DOHH2 (cell line): ENCODE results near the gene PLEKHB2.

Experiments used
- CTCF ChIP-seq: fragments of 200-600 bp; sonication (generic); IDR thresholded peaks from one replicate; pipeline ENCODE4 v1.5.1; 2014; ENCODE audit warnings: antibody characterized with exemption, mild to moderate bottlenecking, low read depth, low read length; ENCODE audit not compliant: poor library complexity, severe bottlenecking
- EZH2phosphoT487 ChIP-seq: fragments of 200-600 bp; sonication (generic); IDR thresholded peaks from 2 replicates; pipeline ENCODE4 v1.6.1; 2017; ENCODE audit warnings: borderline replicate concordance, mild to moderate bottlenecking, antibody characterized with exemption, low read length, moderate library complexity, mixed read lengths

- TF ChIP-seq CTCF = no peak
- TF ChIP-seq EZH2phosphoT487 = no peak
These were observed 41.6 kb downstream of the PLEKHB2 start for GRCh38 chr2:131146749-131147148.
